ENCODE data around the gene GGA2. TPM values are rescaled to one million over a fixed set of nuclear protein-coding genes. Genes with fewer than 3 reads are reported as not detected.

The GGA2 gene
- total RNA-seq, 1 experiment from 2014 or later = 26.5 TPM

GRCh38 chr16:23469814-23470213 lies 40.5 kb downstream of the GGA2 start:
- no peaks in the 10 kb centered on the region for H3F3A ChIP-seq (ENCODE audit: low read length, unreplicated experiment)
- ATAC-seq (peak; percentile 82), DNase-seq (peak; percentile 81)
- no peaks in the 10 kb centered on the region for H3K27me3 ChIP-seq (ENCODE audit: low read length)
- H3K36me3 ChIP-seq (ENCODE audit: low read depth, low read length) = peaks cover 25% of the 10 kb centered on the region
- H3K79me2 ChIP-seq (ENCODE audit: low read length) = no peaks in the 10 kb centered on the region
- POLR2A ChIA-PET (ENCODE audit: unreplicated experiment) = no interaction called here
- no peak overlapping the region for H3K9ac ChIP-seq (ENCODE audit: low read length)
- H3K4me2 ChIP-seq (ENCODE audit: low read length) = peak overlapping the region; percentile 30
- H2AFZ ChIP-seq (ENCODE audit: low read length) = no peak overlapping the region
- no peaks in the 10 kb centered on the region for H4K20me1 ChIP-seq (ENCODE audit: low read length)
- H3K9me2 ChIP-seq (replicated peaks; ENCODE audit: low read length) = no peaks in the 10 kb centered on the region
- BruUV-seq (replicated peaks) = no TSS peak
- H3K4me1 ChIP-seq (ENCODE audit: insufficient read depth, low read length) = peaks cover 25% of the 10 kb centered on the region
- intact Hi-C loops (cut with micrococcal nuclease) = loop anchor here (5.0 to 10.0 kb wide), 2 partner anchors 52 to 75 kb away; no protein-coding TSS in a partner anchor
- no peak overlapping the region for H3K4me3 ChIP-seq (ENCODE audit: low read length)
- CTCF ChIA-PET = no interaction called here
- TF ChIP-seq CTCF (conservative IDR thresholded peaks at IDR 0.05; ENCODE audit: low read depth, low read length) (no peak), EZH2phosphoT487 (IDR thresholded peaks at IDR 0.05; ENCODE audit: borderline replicate concordance, low read length) (no peak), EZH2 (IDR thresholded peaks at IDR 0.05; ENCODE audit: low read length, unreplicated experiment) (no peak)
- H3K27ac ChIP-seq (ENCODE audit: low read length) = peak overlapping the region; percentile 59
- H3K9me3 ChIP-seq (ENCODE audit: low read length) = no peaks in the 10 kb centered on the region

GRCh38 chr16:23466162-23466885 lies 44.0 kb downstream of the GGA2 start:
- Histone ChIP-seq H3K4me1 (ENCODE audit: insufficient read depth, low read length) (peaks cover 25% of the 10 kb centered on the region), H3K9me2 (replicated peaks; ENCODE audit: low read length) (no peaks in the 10 kb centered on the region), H4K20me1 (ENCODE audit: low read length) (no peaks in the 10 kb centered on the region), H3F3A (ENCODE audit: low read length, unreplicated experiment) (no peaks in the 10 kb centered on the region), H3K36me3 (ENCODE audit: low read depth, low read length) (peaks cover 30% of the 10 kb centered on the region), H3K9ac (ENCODE audit: low read length) (no peak overlapping the region), H3K4me2 (ENCODE audit: low read length) (peak overlapping the region; percentile 36), H3K4me3 (ENCODE audit: low read length) (no peak overlapping the region), H3K27ac (ENCODE audit: low read length) (peak overlapping the region; percentile 67), H3K27me3 (ENCODE audit: low read length) (no peaks in the 10 kb centered on the region), H3K9me3 (ENCODE audit: low read length) (no peaks in the 10 kb centered on the region), H2AFZ (ENCODE audit: low read length) (no peak overlapping the region), H3K79me2 (ENCODE audit: low read length) (no peaks in the 10 kb centered on the region)
- CTCF ChIA-PET = interaction anchor here (0.7 kb wide), 1 partner anchor 31 kb away, joined by 3 read pairs; no protein-coding TSS in a partner anchor
- POLR2A ChIA-PET (ENCODE audit: unreplicated experiment) = no interaction called here
- intact Hi-C loops (cut with micrococcal nuclease) = loop anchor here (10.0 kb wide), 1 partner anchor 78 kb away; no protein-coding TSS in a partner anchor
- ATAC-seq (peak; percentile 93), DNase-seq (peak; percentile 92)
- no peak for TF ChIP-seq EZH2phosphoT487 (IDR thresholded peaks at IDR 0.05; ENCODE audit: borderline replicate concordance, low read length)
- TF ChIP-seq EZH2 (IDR thresholded peaks at IDR 0.05; ENCODE audit: low read length, unreplicated experiment) = no peak
- no peak for TF ChIP-seq CTCF (conservative IDR thresholded peaks at IDR 0.05; ENCODE audit: low read depth, low read length)
- BruUV-seq (replicated peaks) = no TSS peak

- Histone ChIP-seq H3K27ac (ENCODE audit: low read length) (no peak overlapping the region), H3K4me3 (ENCODE audit: low read length) (no peak overlapping the region), H3K4me1 (ENCODE audit: insufficient read depth, low read length) (peaks cover 22% of the 10 kb centered on the region), H4K20me1 (ENCODE audit: low read length) (no peaks in the 10 kb centered on the region), H3K9ac (ENCODE audit: low read length) (no peak overlapping the region), H3K9me2 (replicated peaks; ENCODE audit: low read length) (no peaks in the 10 kb centered on the region), H3F3A (ENCODE audit: low read length, unreplicated experiment) (no peaks in the 10 kb centered on the region), H3K27me3 (ENCODE audit: low read length) (no peaks in the 10 kb centered on the region), H3K79me2 (ENCODE audit: low read length) (no peaks in the 10 kb centered on the region), H3K36me3 (ENCODE audit: low read depth, low read length) (peaks cover 30% of the 10 kb centered on the region), H2AFZ (ENCODE audit: low read length) (no peak overlapping the region), H3K4me2 (ENCODE audit: low read length) (no peak overlapping the region), H3K9me3 (ENCODE audit: low read length) (no peaks in the 10 kb centered on the region)
- ATAC-seq = no peak
- CTCF ChIA-PET = no interaction called here
- BruUV-seq (replicated peaks) = no TSS peak
- no peak for DNase-seq
- intact Hi-C loops (cut with micrococcal nuclease) = loop anchor here (10.0 kb wide), 1 partner anchor 80 kb away; no protein-coding TSS in a partner anchor
- POLR2A ChIA-PET (ENCODE audit: unreplicated experiment) = no interaction called here
- TF ChIP-seq EZH2phosphoT487 (IDR thresholded peaks at IDR 0.05; ENCODE audit: borderline replicate concordance, low read length) (no peak), CTCF (conservative IDR thresholded peaks at IDR 0.05; ENCODE audit: low read depth, low read length) (no peak), EZH2 (IDR thresholded peaks at IDR 0.05; ENCODE audit: low read length, unreplicated experiment) (no peak)
Observed at GRCh38 chr16:23465179-23465578, 45.1 kb downstream of the GGA2 start.
